Superior temporal gyrus (tissue), 1 donor: Measurements from ENCODE around the gene LIPH.
"Not testable (repeated sequence)": the region's sequence is repeated elsewhere in the genome, so short reads cannot be mapped to it uniquely, and the experiment has no call there.

Experiments
- DNase-seq: peaks from one replicate; pipeline ENCODE4 v3.0.0-alpha.2; 2016; ENCODE audit errors: extremely low spot score

LIPH gene

GRCh38 chr3:185552358-185552877 is at the start of gene LIPH:
LIPH (minus strand) TSS chr3:185552588; CDS start chr3:185552471, 117 bp downstream.
- peak; percentile 7 for DNase-seq

- DNase-seq, result peak; percentile 4
Measured at GRCh38 chr3:185595526-185595925, 43.1 kb upstream of the LIPH start.

- no peak for DNase-seq
Measured at GRCh38 chr3:185594073-185594472, 41.7 kb upstream of the LIPH start.

- peak; percentile 45 for DNase-seq
Measured at GRCh38 chr3:185586686-185587039, 34.3 kb upstream of the LIPH start.

- peak; percentile 99 for DNase-seq
Measured at GRCh38 chr3:185585859-185586685, 33.7 kb upstream of the LIPH start, which contains the start of gene SENP2. SENP2 (plus strand) TSS chr3:185586295; CDS start chr3:185586414, 119 bp downstream.

- DNase-seq, result no peak
Measured at GRCh38 chr3:185585518-185585858, 33.1 kb upstream of the LIPH start.

- DNase-seq, result no peak
Measured at GRCh38 chr3:185584686-185585085, 32.3 kb upstream of the LIPH start.

- DNase-seq, result no peak
Measured at GRCh38 chr3:185583925-185584324, 31.5 kb upstream of the LIPH start.

- no peak for DNase-seq
Measured at GRCh38 chr3:185582871-185583270, 30.5 kb upstream of the LIPH start.

GRCh38 chr3:185582236-185582635 is 29.8 kb upstream of the LIPH start:
- DNase-seq, result no peak

- peak; percentile 64 for DNase-seq
Measured at GRCh38 chr3:185575108-185575869, 22.9 kb upstream of the LIPH start.

GRCh38 chr3:185572183-185572582 is 19.8 kb upstream of the LIPH start:
- no peak for DNase-seq

- no peak for DNase-seq
Measured at GRCh38 chr3:185561958-185562357, 9.6 kb upstream of the LIPH start.

GRCh38 chr3:185561374-185561943 is 9.1 kb upstream of the LIPH start:
- DNase-seq, result no peak

- DNase-seq, result no peak
Measured at GRCh38 chr3:185560676-185561075, 8.3 kb upstream of the LIPH start.

GRCh38 chr3:185559706-185560090 is 7.3 kb upstream of the LIPH start:
- no peak for DNase-seq

- peak; percentile 5 for DNase-seq
Measured at GRCh38 chr3:185558395-185558794, 6.0 kb upstream of the LIPH start.

GRCh38 chr3:185556640-185557039 is 4.3 kb upstream of the LIPH start:
- DNase-seq, result not testable (repeated sequence)

- DNase-seq, result no peak
Measured at GRCh38 chr3:185555860-185556347, 3.5 kb upstream of the LIPH start.

- DNase-seq, result no peak
Measured at GRCh38 chr3:185555101-185555501, 2.7 kb upstream of the LIPH start.

GRCh38 chr3:185549651-185550111 is 2.7 kb downstream of the LIPH start:
- DNase-seq, result no peak

- peak; percentile 70 for DNase-seq
Measured at GRCh38 chr3:185549122-185549521, 3.3 kb downstream of the LIPH start.
